ENCODE measurements around the gene PITPNC1. TPM values are rescaled to one million over a fixed set of nuclear protein-coding genes. Genes with fewer than 3 reads are reported as not detected.

The PITPNC1 gene
- total and polyA plus RNA-seq, 2 of the 13 experiments (the other 11 are each of a cell fraction or from before 2014, with no cell fraction given): 4.1 to 5.7 TPM

GRCh38 chr17:67366193-67367157 is 10.6 kb upstream of the PITPNC1 start, which contains the start of gene PSMD12 (continued):
- TF ChIP-seq, protein P1, sequence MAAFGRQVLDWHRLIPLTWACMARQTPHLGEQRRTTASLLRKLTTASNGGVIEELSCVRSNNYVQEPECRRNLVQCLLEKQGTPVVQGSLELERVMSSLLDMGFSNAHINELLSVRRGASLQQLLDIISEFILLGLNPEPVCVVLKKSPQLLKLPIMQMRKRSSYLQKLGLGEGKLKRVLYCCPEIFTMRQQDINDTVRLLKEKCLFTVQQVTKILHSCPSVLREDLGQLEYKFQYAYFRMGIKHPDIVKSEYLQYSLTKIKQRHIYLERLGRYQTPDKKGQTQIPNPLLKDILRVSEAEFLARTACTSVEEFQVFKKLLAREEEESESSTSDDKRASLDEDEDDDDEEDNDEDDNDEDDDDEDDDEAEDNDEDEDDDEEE (CRISPR knock-in tag; IDR thresholded peaks at IDR 0.05): peak; percentile 95
- TF ChIP-seq ZNF138 (CRISPR knock-in tag; IDR thresholded peaks at IDR 0.05; ENCODE audit: low read depth): peak; percentile 88
- peak; percentile 99 for TF ChIP-seq TARDBP (CRISPR knock-in tag; IDR thresholded peaks at IDR 0.05)
- TF ChIP-seq CSRNP2 (CRISPR knock-in tag; conservative IDR thresholded peaks at IDR 0.05; ENCODE audit: low read depth): no peak
- no peak for TF ChIP-seq ZNF256 (CRISPR knock-in tag; conservative IDR thresholded peaks at IDR 0.05)
- no peak for TF ChIP-seq SCMH1 (CRISPR knock-in tag; IDR thresholded peaks at IDR 0.05; ENCODE audit: borderline replicate concordance)
- no peak for TF ChIP-seq ZKSCAN8 (CRISPR knock-in tag; IDR thresholded peaks at IDR 0.05; ENCODE audit: borderline replicate concordance)
- TF ChIP-seq, protein P2, sequence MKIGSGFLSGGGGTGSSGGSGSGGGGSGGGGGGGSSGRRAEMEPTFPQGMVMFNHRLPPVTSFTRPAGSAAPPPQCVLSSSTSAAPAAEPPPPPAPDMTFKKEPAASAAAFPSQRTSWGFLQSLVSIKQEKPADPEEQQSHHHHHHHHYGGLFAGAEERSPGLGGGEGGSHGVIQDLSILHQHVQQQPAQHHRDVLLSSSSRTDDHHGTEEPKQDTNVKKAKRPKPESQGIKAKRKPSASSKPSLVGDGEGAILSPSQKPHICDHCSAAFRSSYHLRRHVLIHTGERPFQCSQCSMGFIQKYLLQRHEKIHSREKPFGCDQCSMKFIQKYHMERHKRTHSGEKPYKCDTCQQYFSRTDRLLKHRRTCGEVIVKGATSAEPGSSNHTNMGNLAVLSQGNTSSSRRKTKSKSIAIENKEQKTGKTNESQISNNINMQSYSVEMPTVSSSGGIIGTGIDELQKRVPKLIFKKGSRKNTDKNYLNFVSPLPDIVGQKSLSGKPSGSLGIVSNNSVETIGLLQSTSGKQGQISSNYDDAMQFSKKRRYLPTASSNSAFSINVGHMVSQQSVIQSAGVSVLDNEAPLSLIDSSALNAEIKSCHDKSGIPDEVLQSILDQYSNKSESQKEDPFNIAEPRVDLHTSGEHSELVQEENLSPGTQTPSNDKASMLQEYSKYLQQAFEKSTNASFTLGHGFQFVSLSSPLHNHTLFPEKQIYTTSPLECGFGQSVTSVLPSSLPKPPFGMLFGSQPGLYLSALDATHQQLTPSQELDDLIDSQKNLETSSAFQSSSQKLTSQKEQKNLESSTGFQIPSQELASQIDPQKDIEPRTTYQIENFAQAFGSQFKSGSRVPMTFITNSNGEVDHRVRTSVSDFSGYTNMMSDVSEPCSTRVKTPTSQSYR (CRISPR knock-in tag; IDR thresholded peaks at IDR 0.05; ENCODE audit: borderline replicate concordance): 0 out of 2 replicates have a peak, but pooled peaks have one; percentile 10
- TF ChIP-seq, protein P3, sequence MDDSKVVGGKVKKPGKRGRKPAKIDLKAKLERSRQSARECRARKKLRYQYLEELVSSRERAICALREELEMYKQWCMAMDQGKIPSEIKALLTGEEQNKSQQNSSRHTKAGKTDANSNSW (CRISPR knock-in tag; IDR thresholded peaks at IDR 0.05; ENCODE audit: borderline replicate concordance): peak; percentile 95; the same call in 1 of the 2 replicates
- peak; percentile 54; the same call in 1 of the 2 replicates for TF ChIP-seq SOX5 (CRISPR knock-in tag; IDR thresholded peaks at IDR 0.05; ENCODE audit: borderline replicate concordance)
- TF ChIP-seq NFIC (IDR thresholded peaks at IDR 0.05; ENCODE audit: low read length): no peak
- 0 out of 2 replicates have a peak, but pooled peaks have one; percentile 78 for TF ChIP-seq TP53 (CRISPR knock-in tag; conservative IDR thresholded peaks at IDR 0.05)
- TF ChIP-seq, protein P4, sequence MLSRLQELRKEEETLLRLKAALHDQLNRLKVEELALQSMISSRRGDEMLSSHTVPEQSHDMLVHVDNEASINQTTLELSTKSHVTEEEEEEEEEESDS (CRISPR knock-in tag; IDR thresholded peaks at IDR 0.05; ENCODE audit: borderline replicate concordance): no peak
- peak; percentile 95 for TF ChIP-seq ZBTB38 (CRISPR knock-in tag; IDR thresholded peaks at IDR 0.05)
- no peak for TF ChIP-seq ZFAT (CRISPR knock-in tag; conservative IDR thresholded peaks at IDR 0.05)
- no peak for TF ChIP-seq NR2F2 (IDR thresholded peaks at IDR 0.05; ENCODE audit: borderline replicate concordance, low read depth)
- no peak for TF ChIP-seq XBP1 (CRISPR knock-in tag; IDR thresholded peaks at IDR 0.05)
- peak; percentile 80; the same call in 1 of the 2 replicates for TF ChIP-seq SIN3A (IDR thresholded peaks at IDR 0.05; ENCODE audit: borderline replicate concordance, low read depth, low read length)
- peak; percentile 86 for TF ChIP-seq ZNF205 (CRISPR knock-in tag; IDR thresholded peaks at IDR 0.05)
- peak; percentile 98 for TF ChIP-seq ELF1 (CRISPR knock-in tag; IDR thresholded peaks at IDR 0.05)
- 0 out of 2 replicates have a peak, but pooled peaks have one; percentile 28 for TF ChIP-seq ZNF354B (CRISPR knock-in tag; IDR thresholded peaks at IDR 0.05)
- peak; percentile 91 for TF ChIP-seq ZBTB7B (CRISPR knock-in tag; IDR thresholded peaks at IDR 0.05)
